Uterus (tissue), 2 donors: ENCODE measurements around the gene CALY.

ENCODE experiments used
- CTCF ChIP-seq, 4 experiments: fragments of 200-600 bp in 2 of 4; fragments of 450-650 bp in 2 of 4; sonication (generic) in 2 of 4; IDR thresholded peaks; one replicate each; pipeline ENCODE4 v1.5.1; 2016 to 2019; ENCODE audit warnings: antibody characterized with exemption in 4 of 4, mild to moderate bottlenecking in 2 of 4, moderate library complexity in 1 of 4
- POLR2A ChIP-seq, 2 donors: fragments of 450-650 bp; IDR thresholded peaks; one replicate each; pipeline ENCODE4 v1.6.1; 2016; ENCODE audit warnings: antibody characterized with exemption in 2 of 2, mild to moderate bottlenecking in 1 of 2, moderate library complexity in 1 of 2

GRCh38 chr10:133379152-133379800, 42.6 kb upstream of the CALY start, which contains the start of gene PAOX:
- TF ChIP-seq CTCF (IDR thresholded peaks at IDR 0.05) (no peak), POLR2A (IDR thresholded peaks at IDR 0.05) (peak in 1 of 2 donors; percentile 48)
